Keratinocyte (primary cell): ENCODE results near the gene SNX19. TPM values are rescaled to one million over a fixed set of nuclear protein-coding genes. Genes with fewer than 3 reads are reported as not detected.

ENCODE experiments used
- DNase-seq: peaks from one replicate; pipeline ENCODE4 v3.0.0-alpha.2; 2011; ENCODE audit warnings: low read depth, missing footprints, low spot score
- FAIRE-seq: peaks from 2 replicates; lab custom pipeline; 2011; peaks lifted over from hg19 to GRCh38; lab: Jason Lieb, UNC
- H2AFZ ChIP-seq: 2 replicates; pipeline ENCODE4 v1.6.0; 2012; ENCODE audit warnings: low read length, control low read depth, inconsistent platforms; ENCODE audit not compliant: control insufficient read depth
- H3K27ac ChIP-seq: 2 replicates; pipeline ENCODE4 v1.5.1; 2011; ENCODE audit warnings: low read length; ENCODE audit not compliant: control insufficient read depth, insufficient read depth
- H3K27me3 ChIP-seq: 3 replicates; pipeline ENCODE4 v1.6.0; 2011; ENCODE audit warnings: low read length; ENCODE audit not compliant: control insufficient read depth, insufficient read depth; ENCODE audit errors: extremely low read depth
- H3K36me3 ChIP-seq, 2 experiments: 2 replicates in 1 of 2; 3 replicates in 1 of 2; pipeline ENCODE4 v1.5.1; 2011; ENCODE audit warnings: low read length in 2 of 2, mild to moderate bottlenecking in 1 of 2; ENCODE audit not compliant: control insufficient read depth in 2 of 2, insufficient read depth in 2 of 2; ENCODE audit errors: extremely low read depth in 1 of 2
- H3K4me1 ChIP-seq: 3 replicates; pipeline ENCODE4 v1.5.1; 2011; ENCODE audit warnings: low read length; ENCODE audit not compliant: control insufficient read depth, insufficient read depth; ENCODE audit errors: extremely low read depth
- H3K4me2 ChIP-seq: 3 replicates; pipeline ENCODE4 v1.6.0; 2011; ENCODE audit warnings: low read depth, low read length; ENCODE audit not compliant: control insufficient read depth, insufficient read depth; ENCODE audit errors: extremely low read depth
- H3K4me3 ChIP-seq, 3 experiments: fragments of 200-600 bp in 1 of 3; sonication (generic) in 1 of 3; 2 replicates in 2 of 3; 3 replicates in 1 of 3; pipeline ENCODE4 v1.5.1; 2011 to 2016; ENCODE audit warnings: low read length in 3 of 3, mild to moderate bottlenecking in 3 of 3, control low read depth in 2 of 3, inconsistent platforms in 1 of 3, low read depth in 1 of 3, mixed read lengths in 1 of 3, mixed run types in 1 of 3, moderate library complexity in 1 of 3; ENCODE audit not compliant: control insufficient read depth in 2 of 3, insufficient read depth in 2 of 3; ENCODE audit errors: extremely low read depth in 1 of 3
- H3K79me2 ChIP-seq: 2 replicates; pipeline ENCODE4 v1.6.0; 2012; ENCODE audit warnings: low read length; ENCODE audit not compliant: control insufficient read depth, insufficient read depth
- H3K9ac ChIP-seq: 3 replicates; pipeline ENCODE4 v1.6.0; 2011; ENCODE audit warnings: low read length; ENCODE audit not compliant: control insufficient read depth, insufficient read depth; ENCODE audit errors: extremely low read depth
- H3K9me1 ChIP-seq: 3 replicates; pipeline ENCODE4 v1.6.0; 2011; ENCODE audit warnings: low read length; ENCODE audit not compliant: control insufficient read depth, insufficient read depth; ENCODE audit errors: extremely low read depth
- H3K9me3 ChIP-seq: 2 replicates; pipeline ENCODE4 v1.5.1; 2012; ENCODE audit warnings: low read depth, low read length; ENCODE audit not compliant: control insufficient read depth
- H4K20me1 ChIP-seq: 3 replicates; pipeline ENCODE4 v1.6.0; 2011; ENCODE audit warnings: low read length; ENCODE audit not compliant: control insufficient read depth, insufficient read depth; ENCODE audit errors: extremely low read depth
- CTCF ChIP-seq, 3 experiments: IDR thresholded peaks in 1 of 3; conservative IDR thresholded peaks in 1 of 3; optimal IDR thresholded peaks in 1 of 3; 2 replicates in 2 of 3; 3 replicates in 1 of 3; pipeline versions ENCODE3 to v1.5.1; 2011; ENCODE audit warnings: low read length in 3 of 3, mild to moderate bottlenecking in 3 of 3, moderate library complexity in 2 of 3, control low read depth in 1 of 3, inconsistent platforms in 1 of 3; ENCODE audit not compliant: insufficient read depth in 2 of 3; ENCODE audit errors: extremely low read depth in 1 of 3
- EZH2 ChIP-seq: IDR thresholded peaks from one replicate; pipeline ENCODE4 v1.6.1; 2012; ENCODE audit warnings: inconsistent platforms, mild to moderate bottlenecking, low read length, moderate library complexity
- dilution Hi-C: fragments of 300-500 bp; cut with MboI; formaldehyde crosslinking; loops from one replicate; pipeline ENCODE4 v1.7.0; 2020; ENCODE audit warnings: low sequenced_read_pairs; ENCODE audit not compliant: extremely low pct_ligation_motif_present
- polyA plus RNA-seq, 5 experiments: library from polyadenylated mRNA; depleted of rRNA in 3 of 5; stranded (reverse) in 3 of 5; stranded (forward) in 1 of 5; unstranded in 1 of 5; fragments of >200 nt; gene quantifications; 1 replicate in 1 of 5; 2 replicates in 3 of 5; 3 replicates in 1 of 5; pipeline versions ENCODE4 v1.2.1 to v1.2.3, GENCODE V29; 2011 to 2012; ENCODE audit warnings: missing spikeins in 2 of 5, low read depth in 1 of 5, low replicate concordance in 1 of 5

The SNX19 gene
- polyA plus RNA-seq, 1 donor (not counting 4 experiments of a cell fraction or from before 2014, with no cell fraction given), result 29.1 TPM

- H3K9me1 ChIP-seq, result peaks cover 4% of the 10 kb centered on the region
- H3K9me3 ChIP-seq, result no peaks in the 10 kb centered on the region
- H3K9ac ChIP-seq, result no peak overlapping the region
- dilution Hi-C loops, result no loop called here
- DNase-seq, result no peak
- H3K36me3 ChIP-seq, result peaks cover 8 to 10% of the 10 kb centered on the region in 2 experiments
- no peaks in the 10 kb centered on the region for H3K27me3 ChIP-seq
- no peak overlapping the region for H3K4me2 ChIP-seq
- no peak for FAIRE-seq
- H3K4me3 ChIP-seq, result no peak overlapping the region
- peaks cover 20% of the 10 kb centered on the region for H3K4me1 ChIP-seq
- no peak overlapping the region for H3K27ac ChIP-seq
- H2AFZ ChIP-seq, result no peak overlapping the region
- no peaks in the 10 kb centered on the region for H3K79me2 ChIP-seq
- TF ChIP-seq EZH2 (no peak), CTCF (optimal IDR thresholded peaks at IDR 0.05 in 1 of 3, IDR thresholded peaks at IDR 0.05 in 1 of 3, conservative IDR thresholded peaks at IDR 0.05 in 1 of 3; ENCODE audit: extremely low read depth in 1 of 3, insufficient read depth in 2 of 3, low read length in 3 of 3) (no peak)
- H4K20me1 ChIP-seq, result no peaks in the 10 kb centered on the region
Observed at GRCh38 chr11:130868086-130868710, 48.1 kb downstream of the SNX19 start.

- Histone ChIP-seq H3K4me2 (no peak overlapping the region), H4K20me1 (no peaks in the 10 kb centered on the region), H3K9me1 (no peaks in the 10 kb centered on the region), H3K9me3 (no peaks in the 10 kb centered on the region), H3K9ac (no peak overlapping the region), H3K79me2 (no peaks in the 10 kb centered on the region), H3K27ac (no peak overlapping the region), H2AFZ (no peak overlapping the region), H3K4me1 (peaks cover 10% of the 10 kb centered on the region), H3K27me3 (no peaks in the 10 kb centered on the region), H3K4me3 (no peak overlapping the region), H3K36me3 (peaks cover 0 to 9% of the 10 kb centered on the region in 2 experiments)
- FAIRE-seq (no peak), DNase-seq (no peak)
- TF ChIP-seq EZH2, result no peak
- TF ChIP-seq CTCF (optimal IDR thresholded peaks at IDR 0.05 in 1 of 3, IDR thresholded peaks at IDR 0.05 in 1 of 3, conservative IDR thresholded peaks at IDR 0.05 in 1 of 3; ENCODE audit: extremely low read depth in 1 of 3, insufficient read depth in 2 of 3, low read length in 3 of 3), result no peak
- dilution Hi-C loops, result no loop called here
Observed at GRCh38 chr11:130866831-130867230, 49.4 kb downstream of the SNX19 start.
